Parathyroid adenoma (tissue), 2 donors: ENCODE results near the gene TUBA1A.

Experiments used
- H2AFZ ChIP-seq: fragments of 300-600 bp; sonication (generic); one replicate; pipeline ENCODE4 v1.7.0; 2017; ENCODE audit warnings: antibody characterized with exemption, mild to moderate bottlenecking
- H3K27ac ChIP-seq: fragments of 300-600 bp; sonication (generic); one replicate; pipeline ENCODE4 v1.7.0; 2017
- H3K27me3 ChIP-seq: fragments of 300-600 bp; sonication (generic); one replicate; pipeline ENCODE4 v1.7.0; 2017; ENCODE audit warnings: low read length; ENCODE audit not compliant: control insufficient read depth, insufficient read depth
- H3K36me3 ChIP-seq: fragments of 300-600 bp; sonication (generic); one replicate; pipeline ENCODE4 v1.7.0; 2017; ENCODE audit warnings: low read length; ENCODE audit not compliant: control insufficient read depth, insufficient read depth
- H3K4me1 ChIP-seq: fragments of 300-600 bp; sonication (generic); one replicate; pipeline ENCODE4 v1.7.0; 2017; ENCODE audit warnings: control low read depth
- H3K4me2 ChIP-seq: fragments of 300-600 bp; sonication (generic); one replicate; pipeline ENCODE4 v1.7.0; 2017; ENCODE audit warnings: low read length
- H3K4me3 ChIP-seq: fragments of 300-600 bp; sonication (generic); one replicate; pipeline ENCODE4 v1.7.0; 2017; ENCODE audit warnings: low read depth, low read length
- H3K79me2 ChIP-seq: fragments of 300-600 bp; sonication (generic); one replicate; pipeline ENCODE4 v1.7.0; 2017; ENCODE audit warnings: control low read depth
- H3K9ac ChIP-seq: fragments of 300-600 bp; sonication (generic); one replicate; pipeline ENCODE4 v1.7.0; 2017; ENCODE audit warnings: mild to moderate bottlenecking
- H3K9me3 ChIP-seq: fragments of 300-600 bp; sonication (generic); one replicate; pipeline ENCODE4 v1.7.0; 2017; ENCODE audit warnings: low read length; ENCODE audit not compliant: control insufficient read depth
- TF ChIP-seq, protein P1 (sequence below): fragments of 300-600 bp; sonication (generic); IDR thresholded peaks from one replicate; pipeline ENCODE4 v1.7.0; 2017; ENCODE audit warnings: antibody characterized with exemption, mild to moderate bottlenecking
- donor health status: primary hyperparathyroidism.

TUBA1A gene

DNA sequence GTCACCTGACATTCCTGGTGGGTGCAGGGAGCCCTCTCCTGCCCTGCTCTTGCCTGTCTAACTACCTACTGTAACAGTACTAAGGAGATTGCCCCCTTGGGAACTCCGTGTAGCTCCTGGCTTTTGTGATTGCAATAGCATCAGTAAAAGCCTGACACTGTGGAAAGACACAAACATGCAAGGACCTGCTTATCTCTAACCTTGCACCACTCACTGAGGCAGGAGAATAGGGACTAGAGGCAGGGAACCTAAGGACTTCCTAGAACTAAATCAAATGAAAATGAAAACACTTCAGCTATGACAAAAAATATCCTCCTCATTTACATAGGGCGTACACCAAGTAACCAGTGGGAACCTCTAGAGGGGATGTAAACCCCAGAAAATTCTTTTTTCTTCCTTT is 28.5 kb downstream of the TUBA1A start:
- Histone ChIP-seq H3K27ac (no peak overlapping the region), H3K9ac (no peak overlapping the region), H3K4me2 (no peak overlapping the region), H3K27me3 (no peaks in the 10 kb centered on the region), H2AFZ (no peak overlapping the region), H3K9me3 (no peaks in the 10 kb centered on the region), H3K36me3 (no peaks in the 10 kb centered on the region), H3K4me1 (no peaks in the 10 kb centered on the region), H3K79me2 (no peaks in the 10 kb centered on the region), H3K4me3 (no peak overlapping the region)
- TF ChIP-seq, protein P1, sequence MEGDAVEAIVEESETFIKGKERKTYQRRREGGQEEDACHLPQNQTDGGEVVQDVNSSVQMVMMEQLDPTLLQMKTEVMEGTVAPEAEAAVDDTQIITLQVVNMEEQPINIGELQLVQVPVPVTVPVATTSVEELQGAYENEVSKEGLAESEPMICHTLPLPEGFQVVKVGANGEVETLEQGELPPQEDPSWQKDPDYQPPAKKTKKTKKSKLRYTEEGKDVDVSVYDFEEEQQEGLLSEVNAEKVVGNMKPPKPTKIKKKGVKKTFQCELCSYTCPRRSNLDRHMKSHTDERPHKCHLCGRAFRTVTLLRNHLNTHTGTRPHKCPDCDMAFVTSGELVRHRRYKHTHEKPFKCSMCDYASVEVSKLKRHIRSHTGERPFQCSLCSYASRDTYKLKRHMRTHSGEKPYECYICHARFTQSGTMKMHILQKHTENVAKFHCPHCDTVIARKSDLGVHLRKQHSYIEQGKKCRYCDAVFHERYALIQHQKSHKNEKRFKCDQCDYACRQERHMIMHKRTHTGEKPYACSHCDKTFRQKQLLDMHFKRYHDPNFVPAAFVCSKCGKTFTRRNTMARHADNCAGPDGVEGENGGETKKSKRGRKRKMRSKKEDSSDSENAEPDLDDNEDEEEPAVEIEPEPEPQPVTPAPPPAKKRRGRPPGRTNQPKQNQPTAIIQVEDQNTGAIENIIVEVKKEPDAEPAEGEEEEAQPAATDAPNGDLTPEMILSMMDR = no peak

GRCh38 chr12:49154221-49154620 is 34.7 kb downstream of the TUBA1A start:
- TF ChIP-seq, protein P1 = no peak
- Histone ChIP-seq H3K79me2 (no peaks in the 10 kb centered on the region), H3K27ac (no peak overlapping the region), H3K4me2 (no peak overlapping the region), H3K9me3 (no peaks in the 10 kb centered on the region), H3K27me3 (no peaks in the 10 kb centered on the region), H3K36me3 (no peaks in the 10 kb centered on the region), H3K4me1 (no peaks in the 10 kb centered on the region), H3K9ac (no peak overlapping the region), H2AFZ (no peak overlapping the region), H3K4me3 (no peak overlapping the region)

DNA sequence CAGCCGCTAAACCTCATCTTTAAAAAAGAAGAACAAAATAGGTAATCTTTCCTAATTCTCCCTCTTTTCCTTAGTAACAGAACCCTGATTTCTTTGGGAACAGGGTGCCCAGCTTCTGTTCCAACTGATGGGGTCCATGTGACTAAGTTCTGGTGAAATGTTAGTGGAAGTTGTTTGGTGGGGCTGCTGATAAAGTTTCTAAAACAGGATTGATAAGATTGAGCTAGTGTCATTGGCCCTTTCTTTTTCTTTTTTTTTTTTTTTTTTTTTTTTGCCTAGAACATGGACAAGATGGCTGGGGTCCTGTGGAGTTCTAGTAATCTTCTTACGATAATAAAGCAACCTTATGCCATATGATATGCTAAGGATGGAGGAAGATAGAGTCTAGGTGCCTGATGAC is 41.5 kb downstream of the TUBA1A start:
- Histone ChIP-seq H3K79me2 (no peaks in the 10 kb centered on the region), H3K27ac (no peak overlapping the region), H2AFZ (no peak overlapping the region)

GRCh38 chr12:49146406-49146805 is 42.5 kb downstream of the TUBA1A start:
- TF ChIP-seq, protein P1 = no peak
- Histone ChIP-seq H2AFZ (no peak overlapping the region), H3K4me1 (no peaks in the 10 kb centered on the region), H3K27ac (no peak overlapping the region), H3K9me3 (no peaks in the 10 kb centered on the region), H3K4me3 (no peak overlapping the region), H3K9ac (no peak overlapping the region), H3K79me2 (no peaks in the 10 kb centered on the region), H3K4me2 (no peak overlapping the region), H3K27me3 (no peaks in the 10 kb centered on the region), H3K36me3 (no peaks in the 10 kb centered on the region)

More for the DNA sequence above, 41.5 kb downstream of the TUBA1A start:
- H3K9me3 ChIP-seq = no peaks in the 10 kb centered on the region
- H3K4me3 ChIP-seq = no peak overlapping the region
- H3K4me1 ChIP-seq = no peaks in the 10 kb centered on the region
- TF ChIP-seq, protein P1 = no peak
- H3K27me3 ChIP-seq = no peaks in the 10 kb centered on the region
- H3K9ac ChIP-seq = no peak overlapping the region
- H3K36me3 ChIP-seq = no peaks in the 10 kb centered on the region
- H3K4me2 ChIP-seq = no peak overlapping the region

DNA sequence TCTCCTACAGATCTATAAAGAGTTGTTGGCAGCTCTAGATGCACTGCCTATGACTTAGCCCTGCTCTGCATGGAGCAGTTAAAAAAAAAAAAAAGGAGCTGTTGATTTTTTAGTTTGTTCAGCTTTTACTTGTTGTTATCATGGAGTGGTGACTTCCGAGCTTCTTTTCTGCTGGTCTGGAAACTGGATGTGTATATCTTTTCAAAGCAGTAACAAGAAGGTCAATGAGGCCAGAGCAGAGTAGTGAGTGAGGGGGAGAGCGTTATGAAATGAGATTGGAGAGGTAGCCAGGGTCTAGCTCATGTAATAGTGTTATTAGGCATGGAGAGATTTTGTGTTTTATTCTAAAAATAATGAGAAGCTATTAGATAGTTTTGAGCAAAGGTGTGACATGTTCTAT is 44.5 kb downstream of the TUBA1A start:
- Histone ChIP-seq H3K4me3 (no peak overlapping the region), H2AFZ (no peak overlapping the region), H3K36me3 (no peaks in the 10 kb centered on the region), H3K4me1 (no peaks in the 10 kb centered on the region), H3K27me3 (no peaks in the 10 kb centered on the region), H3K9ac (no peak overlapping the region), H3K4me2 (no peak overlapping the region), H3K79me2 (peaks cover 5% of the 10 kb centered on the region), H3K27ac (no peak overlapping the region), H3K9me3 (no peaks in the 10 kb centered on the region)
- TF ChIP-seq, protein P1 = no peak
